HG03064 (cell line): ENCODE measurements around the gene APH1A.
"Not testable (repeated sequence)": the region's sequence is repeated elsewhere in the genome, so short reads cannot be mapped to it uniquely, and the experiment has no call there.

Experiments used
- ATAC-seq: cut with Tn5 transposase; IDR thresholded peaks from one replicate; pipeline ENCODE4 v1.9.1; 2021; ENCODE audit warnings: low read depth; ENCODE audit not compliant: unreplicated experiment

The APH1A gene

GRCh38 chr1:150268705-150269403, at the start of gene APH1A:
APH1A (minus strand) TSS chr1:150269016; CDS start chr1:150268810, 206 bp downstream.
- peak; percentile 74 for ATAC-seq

- ATAC-seq, result not testable (repeated sequence)
Measured at GRCh38 chr1:150314691-150315090, 45.9 kb upstream of the APH1A start.

DNA sequence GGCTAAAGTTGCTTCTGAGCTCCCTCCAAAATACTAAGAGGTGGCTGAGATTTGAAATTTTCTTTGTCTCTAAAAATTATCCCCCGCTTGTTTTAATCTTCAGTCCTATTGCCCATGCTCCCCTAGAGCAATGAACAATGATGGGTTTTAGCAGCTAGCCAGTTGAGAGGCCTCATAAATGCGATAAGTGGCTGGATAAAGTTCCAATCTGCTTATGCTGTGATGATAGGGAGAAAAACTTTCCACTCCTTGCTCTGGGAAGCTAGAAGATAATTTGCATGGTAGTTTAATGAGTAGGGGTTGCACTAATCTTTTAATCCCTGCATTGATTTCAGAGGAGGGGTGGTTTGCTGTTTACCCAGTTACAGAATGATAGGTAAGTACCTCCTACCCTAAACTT, 42.9 kb upstream of the APH1A start:
- no peak for ATAC-seq

DNA sequence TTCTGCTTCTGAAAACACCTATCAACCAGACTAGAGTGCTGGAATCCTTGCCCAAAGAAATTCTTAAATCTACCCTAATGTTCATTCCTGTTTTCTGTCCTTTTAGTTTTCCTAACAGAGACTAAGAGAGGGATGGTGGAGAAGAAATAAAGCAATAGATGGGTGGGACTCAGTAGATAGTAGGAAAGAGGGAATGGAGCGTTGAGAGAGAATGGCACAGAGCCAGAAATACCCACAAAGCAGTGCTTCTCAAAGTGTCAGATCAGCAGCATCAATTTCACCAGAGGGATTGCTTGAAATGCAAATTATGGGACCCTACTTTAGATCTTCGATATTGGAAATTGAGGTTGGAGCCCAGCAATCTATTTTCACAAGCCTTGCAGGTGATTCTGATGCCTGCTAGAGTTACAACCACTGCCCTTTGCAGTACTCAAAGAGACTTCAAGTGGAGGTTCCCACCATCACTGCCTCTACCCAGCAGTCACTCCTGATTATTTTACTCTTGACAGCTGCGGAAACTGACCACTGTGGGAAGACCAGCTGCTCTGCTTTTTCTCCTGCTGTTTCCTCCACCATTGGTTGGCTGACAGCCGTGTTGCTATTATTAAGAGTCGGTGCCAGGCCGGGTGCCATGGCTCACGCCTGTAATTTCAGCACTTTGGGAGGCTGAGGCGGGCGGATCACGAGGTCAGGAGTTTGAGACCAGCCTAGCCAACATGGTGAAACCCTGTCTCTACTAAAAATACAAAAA, 41.1 kb upstream of the APH1A start:
- ATAC-seq, result no peak

- not testable (repeated sequence) for ATAC-seq
Measured at GRCh38 chr1:150308585-150308984, 39.8 kb upstream of the APH1A start.

DNA sequence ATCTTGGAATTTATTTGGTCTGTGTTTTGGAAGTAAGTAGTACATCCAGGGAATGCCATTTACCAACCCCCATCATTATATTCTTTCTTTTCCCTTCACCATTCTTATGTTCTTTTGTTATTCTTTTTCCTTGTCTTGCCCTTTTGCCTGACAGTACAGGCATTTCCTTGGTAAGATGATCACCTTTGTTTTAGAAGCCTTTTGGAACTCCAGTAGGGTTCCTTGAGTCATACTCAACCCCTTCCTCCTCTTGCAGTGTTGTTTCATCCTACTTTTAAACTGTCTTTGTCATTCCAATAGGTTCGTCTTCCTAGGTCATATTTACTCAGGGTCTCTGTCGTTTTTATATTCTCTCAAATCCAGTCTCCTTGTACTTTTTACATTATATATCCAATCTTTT, 34.1 kb upstream of the APH1A start:
- ATAC-seq, result no peak

DNA sequence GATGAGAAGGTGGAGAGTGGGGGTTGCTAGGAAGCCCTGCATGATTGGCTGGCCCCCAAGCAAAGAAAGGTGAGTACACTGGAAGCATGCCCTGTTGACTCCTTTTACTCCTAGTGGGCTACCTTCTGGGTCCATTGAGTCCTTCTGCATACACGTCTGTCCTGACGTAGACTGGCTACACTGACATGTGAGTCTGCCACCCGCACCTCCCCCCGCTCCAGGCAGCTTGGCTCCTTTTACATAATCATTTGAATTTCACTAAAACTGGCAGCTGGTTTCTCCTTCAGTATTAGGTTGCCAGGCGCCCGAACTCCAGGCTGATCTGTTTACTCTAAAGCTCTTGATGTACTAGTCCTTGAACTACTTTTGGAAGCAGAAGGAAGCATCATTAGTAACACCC, 33.5 kb upstream of the APH1A start:
- ATAC-seq, result no peak

DNA sequence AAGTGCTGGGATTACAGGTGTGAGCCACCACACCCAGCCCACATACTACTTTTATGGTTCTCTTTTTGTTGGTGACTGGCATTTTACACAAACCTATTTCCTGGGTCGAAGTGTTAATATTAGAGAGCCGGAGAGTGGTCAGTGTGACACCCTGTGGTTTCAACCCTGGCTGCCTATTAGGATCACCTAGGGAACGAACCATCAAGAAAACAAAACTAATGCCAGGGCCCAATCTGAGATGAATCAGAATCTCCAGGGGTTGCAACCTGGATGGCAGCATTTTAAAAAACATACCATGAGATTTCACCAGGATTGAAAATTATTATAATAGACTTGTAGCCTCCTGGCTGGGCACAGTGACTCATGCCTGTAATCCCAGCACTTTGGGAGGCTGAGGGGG, 30.9 kb upstream of the APH1A start:
- ATAC-seq, result no peak

DNA sequence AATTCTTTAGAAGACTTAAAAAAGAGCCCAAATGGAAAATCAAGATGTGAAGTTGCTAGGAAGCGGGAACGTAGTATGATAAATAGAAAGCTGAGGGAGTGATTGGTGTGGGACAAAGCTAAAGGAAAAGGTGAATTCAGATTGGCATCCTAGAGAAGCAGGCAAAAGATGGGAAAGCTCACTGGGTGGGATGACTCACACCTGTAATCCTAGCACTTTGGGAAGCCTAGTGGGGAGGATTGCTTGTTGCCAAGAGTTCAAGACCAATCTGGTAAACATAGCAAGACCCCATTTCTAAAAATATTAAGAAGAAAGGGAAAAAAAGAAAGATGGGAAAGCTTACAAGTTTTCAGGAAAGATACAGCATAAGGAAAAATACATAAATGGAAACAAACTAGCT, 26.7 kb upstream of the APH1A start:
- no peak for ATAC-seq

DNA sequence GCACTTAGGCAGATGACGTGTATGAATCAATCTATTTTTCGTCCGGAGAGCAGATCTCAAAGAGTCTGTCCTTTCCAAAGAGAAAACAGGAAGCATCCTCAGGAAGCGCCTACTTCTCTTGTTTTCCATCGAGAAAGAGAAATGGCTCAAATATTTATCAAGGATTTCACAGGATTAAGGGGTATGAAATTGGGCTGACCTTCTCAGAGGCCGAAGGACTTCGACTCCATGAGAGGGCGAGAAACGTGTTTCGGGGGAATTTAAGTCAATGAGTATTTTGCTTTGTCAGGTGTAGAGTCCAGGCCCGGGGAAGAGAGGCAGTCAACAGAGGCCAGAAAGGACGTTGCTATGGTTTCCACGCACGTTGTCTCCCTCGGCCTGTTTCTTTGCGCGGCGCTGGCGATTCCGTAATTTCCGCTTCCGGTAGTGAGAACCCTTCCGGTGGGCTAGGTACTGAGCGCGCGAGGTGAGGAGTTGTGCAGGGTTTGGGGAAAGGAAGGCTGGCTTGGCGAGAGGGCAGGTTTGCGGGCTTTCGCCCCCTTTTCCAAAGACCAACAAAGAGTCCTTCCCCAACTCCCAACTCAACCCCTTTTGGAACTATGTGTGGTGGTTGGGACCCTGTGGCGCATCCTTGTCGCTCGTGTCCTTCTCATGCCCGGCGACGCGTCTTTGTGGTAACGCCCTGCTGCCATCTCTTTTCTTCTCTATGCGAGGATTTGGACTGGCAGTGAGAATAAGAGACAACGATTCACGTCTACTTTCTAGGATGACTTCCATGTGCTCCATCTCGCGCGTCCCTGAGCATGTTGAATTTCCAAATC, 24.8 kb upstream of the APH1A start, which contains the start of gene MRPS21:
MRPS21 (plus strand) TSS at position 429 of the 821 bp plus-strand sequence. CDS start 506 bp downstream, outside the sequence.
- peak; percentile 87 for ATAC-seq

- no peak for ATAC-seq
Measured at GRCh38 chr1:150288822-150289221, 20.0 kb upstream of the APH1A start.

- no peak for ATAC-seq
Measured at GRCh38 chr1:150288382-150288781, 19.6 kb upstream of the APH1A start.

DNA sequence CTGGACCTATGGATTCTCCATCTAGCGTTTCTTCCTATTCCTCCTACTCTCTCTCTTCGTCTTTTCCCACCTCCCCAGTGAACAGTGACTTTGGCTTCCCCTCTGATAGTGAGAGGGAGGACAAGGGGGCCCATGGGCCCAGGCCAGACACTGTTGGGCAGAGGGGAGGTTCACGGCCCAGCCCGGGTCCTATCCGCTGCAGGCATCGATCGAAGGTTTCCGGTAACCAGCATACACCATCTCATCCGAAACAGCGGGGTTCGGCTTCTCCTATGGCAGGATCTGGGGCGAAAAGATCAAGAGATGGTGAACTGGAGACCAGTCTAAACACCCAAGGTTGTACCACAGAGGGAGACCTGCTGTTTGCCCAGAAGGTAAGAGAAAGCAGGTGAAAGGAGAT, 14.4 kb upstream of the APH1A start:
- ATAC-seq, result no peak

DNA sequence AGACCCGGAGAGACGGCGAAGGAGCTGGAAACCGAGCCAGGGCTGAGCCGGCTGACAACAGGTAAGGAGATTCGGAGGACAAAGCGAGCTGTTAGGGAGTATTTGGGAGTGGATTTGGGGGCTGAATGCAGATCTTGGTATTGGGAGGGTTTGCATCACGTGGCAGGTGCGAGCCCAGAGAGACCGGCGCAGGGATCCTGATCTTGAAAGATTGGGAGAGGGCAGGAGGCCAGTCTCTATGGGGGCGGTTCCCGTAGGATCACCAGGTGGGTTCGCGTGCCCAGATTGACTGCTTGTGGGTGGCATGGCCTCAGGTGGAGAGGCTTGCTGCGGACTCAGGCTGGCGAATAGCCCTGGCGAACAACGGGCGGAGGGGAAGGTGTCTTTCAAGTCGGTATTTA, 13.7 kb upstream of the APH1A start:
- no peak for ATAC-seq

DNA sequence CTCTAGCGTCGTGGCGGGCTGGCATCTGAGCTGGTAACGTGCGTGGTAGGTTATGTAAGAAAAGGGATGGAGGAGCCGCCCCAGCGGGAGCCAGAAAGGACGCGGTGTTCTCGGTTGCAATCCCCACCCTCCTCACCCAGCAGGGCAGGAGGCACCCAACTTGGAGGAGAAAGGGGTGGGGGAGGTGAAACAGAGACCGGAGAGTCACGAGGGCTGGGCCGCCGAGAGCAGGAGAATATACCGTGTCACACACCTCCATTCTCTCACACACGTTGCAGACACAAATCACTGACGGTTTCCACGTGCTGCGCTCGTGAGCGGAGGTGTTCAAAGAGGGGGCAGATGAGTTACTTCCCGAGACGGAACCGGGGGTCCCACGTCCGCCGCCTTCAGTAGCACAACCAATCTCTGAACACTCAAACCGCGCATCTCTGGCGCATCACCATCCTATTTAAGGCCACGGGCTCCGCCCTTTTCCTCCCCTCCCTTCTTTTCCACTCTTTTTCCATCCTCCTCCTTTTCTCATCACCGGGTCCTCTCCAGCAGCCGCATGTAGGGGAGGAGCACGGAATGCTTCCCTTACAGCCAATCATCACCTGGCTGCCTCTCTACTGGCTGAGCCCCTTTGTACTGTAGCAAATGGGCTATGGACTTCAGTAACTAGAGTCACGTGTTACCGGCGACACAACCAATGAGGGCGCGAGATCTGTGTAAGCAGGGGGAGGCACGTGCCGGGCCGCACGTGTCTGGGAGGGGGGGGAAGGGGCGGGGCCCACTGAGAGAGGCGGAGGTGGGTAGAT, 13.1 kb upstream of the APH1A start, which contains the start of gene CIART:
CIART (plus strand) TSS at position 797 of the 800 bp plus-strand sequence. CDS start 714 bp downstream, outside the sequence.
- ATAC-seq, result peak; percentile 60

GRCh38 chr1:150281221-150281757, 12.5 kb upstream of the APH1A start:
- no peak for ATAC-seq

DNA sequence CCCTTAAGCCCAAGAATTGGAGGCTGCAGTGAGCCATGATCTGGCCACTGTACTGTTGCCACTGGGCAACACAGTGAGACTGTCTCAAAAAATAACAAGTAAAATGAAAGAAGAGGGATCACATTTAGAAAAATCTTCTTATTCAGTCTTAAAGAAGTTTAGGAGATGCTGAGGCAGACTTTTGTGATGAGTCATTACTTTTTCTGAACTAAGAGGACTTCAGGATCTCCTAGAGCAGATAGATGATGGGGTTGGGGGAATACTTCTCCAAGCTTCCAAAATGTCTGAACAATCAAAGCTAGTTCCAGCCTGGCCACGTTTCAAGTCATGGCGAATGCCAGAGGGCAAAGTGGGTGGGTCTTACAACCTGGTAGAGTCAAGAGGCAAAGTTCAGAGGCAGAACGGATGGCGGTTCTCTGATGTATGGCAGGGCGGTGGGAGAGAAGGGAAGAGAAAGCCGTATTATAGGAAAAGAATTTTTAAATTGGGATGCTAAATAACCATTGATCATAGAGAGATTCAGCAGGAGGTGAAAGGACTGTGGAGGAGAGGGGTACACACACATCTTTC, 11.4 kb upstream of the APH1A start:
- no peak for ATAC-seq

DNA sequence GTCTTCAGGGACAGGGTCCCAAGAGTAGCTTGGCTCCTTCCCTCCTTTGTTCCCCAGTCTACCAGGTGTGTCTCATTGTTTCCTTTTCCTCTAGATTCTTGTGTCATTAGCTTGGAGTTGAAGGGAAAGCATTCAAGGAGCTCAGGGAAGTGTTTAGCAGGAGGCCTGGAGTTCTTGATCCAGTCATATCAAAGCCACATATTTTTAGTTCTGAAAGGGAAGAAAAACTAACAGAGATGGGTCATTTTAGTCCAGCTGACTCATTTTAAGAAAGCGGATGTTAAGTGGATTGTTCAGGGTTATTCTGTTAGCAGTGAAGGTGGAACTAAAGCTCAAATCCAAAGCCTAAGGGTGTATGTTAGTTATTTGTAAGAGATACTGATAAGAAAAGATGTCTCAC, 4.5 kb upstream of the APH1A start:
- no peak for ATAC-seq

GRCh38 chr1:150271291-150271959, 2.6 kb upstream of the APH1A start:
- no peak for ATAC-seq
